Hepatocyte (in vitro differentiated cells): ENCODE measurements around the gene TXLNA.

ENCODE experiments used
- CTCF ChIP-seq: fragments of 200-600 bp; sonication (generic); IDR thresholded peaks from 2 replicates; pipeline ENCODE4 v1.5.1; 2016; ENCODE audit warnings: antibody characterized with exemption, mild to moderate bottlenecking; ENCODE audit not compliant: poor library complexity
- EZH2 ChIP-seq: fragments of 200-600 bp; sonication (generic); IDR thresholded peaks from 2 replicates; pipeline ENCODE4 v1.6.1; 2016; ENCODE audit warnings: antibody characterized with exemption, mild to moderate bottlenecking, borderline replicate concordance
- EZH2phosphoT487 ChIP-seq: fragments of 200-600 bp; sonication (generic); IDR thresholded peaks from one replicate; pipeline ENCODE4 v1.6.1; 2018; ENCODE audit warnings: antibody characterized with exemption, mild to moderate bottlenecking, low read depth, moderate library complexity; ENCODE audit not compliant: unreplicated experiment, severe bottlenecking

- TF ChIP-seq EZH2phosphoT487 (no peak), CTCF (no peak), EZH2 (no peak)
Measured at GRCh38 chr1:32163405-32163804, 16.1 kb upstream of the TXLNA start.
